GM18517 (cell line): Measurements from ENCODE around the gene OSTM1.

Experiments used
- ATAC-seq: cut with Tn5 transposase; IDR thresholded peaks from one replicate; pipeline ENCODE4 v1.9.1; 2021; ENCODE audit warnings: mild to moderate bottlenecking, moderate library complexity; ENCODE audit not compliant: unreplicated experiment

The OSTM1 gene, protein sequence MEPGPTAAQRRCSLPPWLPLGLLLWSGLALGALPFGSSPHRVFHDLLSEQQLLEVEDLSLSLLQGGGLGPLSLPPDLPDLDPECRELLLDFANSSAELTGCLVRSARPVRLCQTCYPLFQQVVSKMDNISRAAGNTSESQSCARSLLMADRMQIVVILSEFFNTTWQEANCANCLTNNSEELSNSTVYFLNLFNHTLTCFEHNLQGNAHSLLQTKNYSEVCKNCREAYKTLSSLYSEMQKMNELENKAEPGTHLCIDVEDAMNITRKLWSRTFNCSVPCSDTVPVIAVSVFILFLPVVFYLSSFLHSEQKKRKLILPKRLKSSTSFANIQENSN

GRCh38 chr6:108074359-108075144 is at the start of gene OSTM1:
TSS of gene OSTM1 (minus strand) at chr6:108074741. CDS start at chr6:108074651, 90 bp downstream.
- ATAC-seq = peak; percentile 87

DNA sequence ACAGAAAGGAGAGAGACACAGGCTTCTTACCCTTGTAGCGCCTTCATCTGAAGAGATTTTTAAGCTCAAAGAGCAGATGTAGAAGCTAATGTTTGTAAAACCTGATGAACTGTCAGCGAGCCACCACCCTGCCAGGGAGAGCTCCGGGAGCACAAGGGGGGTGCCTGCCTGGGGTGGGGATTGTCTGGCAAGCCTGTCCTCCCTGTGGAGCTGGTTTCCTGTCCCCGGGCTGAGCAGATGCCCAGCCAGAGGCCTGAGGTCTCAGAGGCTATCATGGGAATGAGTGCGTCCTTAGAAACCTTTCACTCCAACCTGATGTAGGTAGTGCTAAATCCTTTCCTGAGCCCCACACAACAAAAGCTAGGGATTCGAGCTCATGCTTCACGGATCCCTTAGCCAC is 49.4 kb upstream of the OSTM1 start:
- ATAC-seq = no peak

DNA sequence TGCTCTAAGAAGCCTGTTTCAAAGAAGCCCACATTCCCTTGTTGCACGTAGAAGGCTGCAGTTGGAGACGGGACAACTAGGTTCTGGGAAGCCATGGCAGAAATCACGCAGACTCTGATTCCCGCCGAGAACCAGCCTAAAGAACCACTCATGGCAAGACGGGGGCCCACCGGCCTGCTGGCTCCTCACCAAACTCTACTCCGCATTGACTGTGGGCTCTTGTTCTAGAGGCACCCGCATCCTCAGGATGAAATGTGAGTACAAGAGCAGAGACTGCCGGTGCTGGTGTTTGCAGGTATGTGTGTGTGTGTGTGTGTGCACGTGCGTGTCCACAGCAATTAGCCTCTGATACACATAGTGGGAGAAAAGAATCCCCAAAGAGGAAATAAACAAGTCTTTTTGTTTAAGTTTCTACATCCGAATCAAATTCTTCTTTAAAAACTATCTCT is 49.0 kb upstream of the OSTM1 start:
- ATAC-seq = no peak

- no peak for ATAC-seq
Measured at GRCh38 chr6:108121612-108122011, 47.1 kb upstream of the OSTM1 start.

- no peak for ATAC-seq
Measured at GRCh38 chr6:108120311-108120710, 45.8 kb upstream of the OSTM1 start.

DNA sequence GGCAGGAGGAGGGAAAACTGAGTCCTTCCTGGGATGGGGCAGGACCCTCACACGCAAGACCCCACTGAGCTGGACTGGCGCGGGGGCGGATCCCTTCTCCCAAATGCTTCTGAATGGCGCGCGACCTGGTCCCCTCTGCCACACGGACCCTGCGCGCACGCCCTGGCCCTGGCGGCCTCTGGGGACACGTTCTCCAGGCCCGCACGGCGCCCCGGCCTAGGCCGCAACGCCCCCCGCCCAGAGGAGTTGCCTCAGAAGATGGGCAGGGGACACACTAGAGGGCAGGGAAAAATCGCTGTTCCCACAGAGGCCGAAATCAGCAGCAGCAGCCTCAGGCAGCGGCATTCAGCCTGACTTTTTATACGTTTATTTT is 45.2 kb upstream of the OSTM1 start:
- ATAC-seq = no peak

DNA sequence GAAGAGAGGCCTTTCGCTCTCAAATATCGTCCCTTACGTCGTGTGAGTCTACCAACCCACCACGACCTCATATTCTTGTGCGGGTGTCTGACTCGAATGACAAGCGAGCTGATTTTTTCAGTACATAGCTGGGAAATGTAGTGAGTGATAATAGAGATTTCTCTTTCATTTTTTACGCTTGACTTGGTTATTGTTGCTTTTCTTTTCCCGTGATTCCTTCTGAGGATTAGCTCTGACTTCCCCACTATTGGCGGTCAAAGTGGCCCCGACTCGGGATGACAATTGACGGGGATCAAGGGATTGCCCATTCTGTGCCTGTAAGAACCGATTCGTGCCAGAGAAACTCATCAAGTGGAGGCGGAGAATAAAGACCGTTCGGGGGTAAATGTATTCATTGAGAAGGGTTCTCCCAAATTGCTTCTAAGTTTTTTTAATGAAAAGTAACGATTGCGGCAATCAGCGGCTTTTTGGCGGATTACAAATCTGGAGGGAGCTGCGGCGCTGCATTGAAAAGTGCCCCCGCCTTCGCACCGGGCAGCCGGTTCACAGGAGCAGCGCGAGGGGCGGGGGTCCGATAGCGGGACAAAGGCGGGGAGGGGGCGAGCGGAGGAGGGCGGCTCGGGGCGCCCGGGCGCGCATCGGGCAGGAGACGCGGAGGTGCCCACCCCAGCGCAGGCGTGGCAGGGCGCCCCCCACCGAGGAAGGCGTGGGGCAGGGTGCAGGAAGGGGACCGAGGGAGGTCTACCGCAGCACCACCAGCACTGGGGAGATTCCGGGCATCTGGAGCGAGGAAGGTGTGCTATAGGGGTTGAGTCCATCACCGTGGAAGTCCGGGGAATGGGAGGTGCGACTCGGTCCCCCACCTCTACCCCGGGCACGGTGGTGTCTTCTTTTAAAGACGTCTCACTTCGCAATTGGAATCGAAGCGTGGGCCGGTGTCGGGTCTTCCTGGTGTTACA is 44.5 kb upstream of the OSTM1 start:
- ATAC-seq = no peak

DNA sequence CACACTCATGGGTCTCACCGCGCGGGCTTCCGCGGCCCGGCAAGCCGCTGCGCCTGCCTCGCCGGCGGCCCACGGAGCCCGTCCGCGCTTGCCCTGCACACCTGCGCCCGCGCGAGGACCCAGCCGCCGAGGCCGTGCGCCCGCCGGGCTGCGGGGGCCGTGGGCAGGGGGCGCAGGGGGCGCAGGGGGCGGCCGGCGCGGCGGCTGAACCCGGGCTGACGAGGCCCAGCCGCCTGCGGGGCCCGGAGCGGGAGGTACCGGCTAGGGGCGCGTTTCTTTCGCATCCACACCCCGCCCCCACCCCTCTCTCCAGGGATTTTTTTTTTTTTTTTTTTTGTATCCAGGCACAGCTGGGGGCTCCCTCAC is 43.8 kb upstream of the OSTM1 start:
- ATAC-seq = no peak

DNA sequence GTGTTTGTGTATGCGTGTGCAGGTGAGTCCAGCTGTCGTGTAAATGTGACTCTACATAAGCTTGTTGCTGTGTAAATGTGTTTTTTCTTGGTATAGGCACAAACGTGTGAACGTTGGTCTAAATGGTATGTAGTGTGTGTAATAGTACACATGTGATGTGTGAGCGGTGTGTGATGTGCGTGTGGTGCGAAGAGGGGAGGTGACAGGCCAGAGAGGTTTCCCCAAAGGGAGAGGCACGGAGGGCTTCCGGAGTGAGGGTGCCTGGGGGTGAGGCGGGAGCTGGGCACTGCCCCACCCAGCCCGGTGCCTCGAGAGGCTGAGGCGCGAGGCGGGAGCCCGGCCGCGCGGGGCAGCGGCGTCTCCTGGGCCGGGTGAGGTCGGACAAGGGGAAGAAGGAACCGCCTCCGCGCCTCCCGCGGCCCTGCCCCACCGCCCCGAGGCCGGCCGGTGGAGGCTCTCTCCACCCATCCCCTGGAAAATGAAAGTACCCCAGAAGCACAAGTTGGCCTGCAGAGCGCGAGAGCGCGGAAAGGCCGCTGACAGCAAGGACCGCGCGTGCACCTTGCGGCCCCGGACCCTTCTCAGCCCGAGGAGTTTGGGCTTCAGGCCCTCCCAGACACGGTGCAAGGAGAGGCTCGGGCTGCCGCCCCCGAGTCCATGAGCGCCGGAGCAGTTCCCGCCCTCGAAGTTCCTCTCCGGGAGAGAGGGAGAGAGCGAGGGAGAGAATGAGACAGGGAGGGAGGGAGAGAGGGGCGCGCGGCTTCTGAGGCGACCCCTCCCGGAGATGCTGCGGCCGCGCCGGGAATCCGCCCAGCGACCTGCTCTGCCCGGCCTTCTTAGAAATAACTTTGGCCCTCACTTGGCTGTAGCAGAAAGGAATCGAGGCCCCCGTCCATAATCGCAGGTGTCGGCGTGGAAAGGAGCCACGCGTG is 43.2 kb upstream of the OSTM1 start:
- no peak for ATAC-seq

GRCh38 chr6:108116546-108117426 is 42.2 kb upstream of the OSTM1 start:
- no peak for ATAC-seq

- ATAC-seq = no peak
Measured at GRCh38 chr6:108115598-108116058, 41.1 kb upstream of the OSTM1 start.

- ATAC-seq = no peak
Measured at GRCh38 chr6:108114841-108115597, 40.5 kb upstream of the OSTM1 start.

GRCh38 chr6:108113557-108114519 is 39.3 kb upstream of the OSTM1 start:
- ATAC-seq = no peak

DNA sequence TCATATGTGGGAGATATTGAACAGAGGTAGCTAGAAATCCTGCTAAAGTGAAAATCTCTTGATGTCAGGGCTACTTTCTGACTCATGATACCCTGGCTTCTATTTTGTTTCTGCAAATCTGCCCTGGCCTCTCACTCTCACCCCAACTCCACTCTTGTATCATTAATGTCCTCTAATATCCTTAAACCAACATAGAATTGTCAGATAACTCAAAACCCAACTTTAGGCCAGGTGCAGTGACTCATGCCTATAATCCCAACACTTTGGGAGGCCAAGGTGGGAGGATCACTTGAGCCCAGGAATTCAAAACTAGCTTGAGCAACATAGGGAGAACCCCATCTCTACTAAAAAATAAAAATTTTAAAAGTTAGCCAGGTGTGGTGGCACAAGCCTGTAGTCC is 33.8 kb upstream of the OSTM1 start:
- ATAC-seq = no peak

DNA sequence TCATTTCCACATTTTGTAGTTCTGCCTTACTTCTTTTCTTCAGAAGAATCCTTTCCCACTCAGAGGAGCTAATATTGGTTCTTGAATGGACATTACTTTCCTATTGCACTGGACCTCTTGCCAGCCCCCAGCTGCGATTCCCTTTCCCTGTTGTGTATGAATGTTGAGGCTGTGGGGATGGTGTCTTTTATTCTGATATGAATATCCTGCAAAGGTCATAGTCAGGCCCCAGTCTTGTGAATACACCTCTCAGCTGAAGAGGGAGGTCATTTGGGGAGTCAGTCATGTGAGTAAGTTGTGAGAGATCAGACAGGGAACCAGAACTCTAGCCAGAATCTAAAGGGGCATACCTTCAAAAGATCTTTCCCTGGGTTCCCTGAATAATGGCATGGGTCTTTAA is 32.6 kb upstream of the OSTM1 start:
- ATAC-seq = no peak

- ATAC-seq = no peak
Measured at GRCh38 chr6:108106694-108107093, 32.2 kb upstream of the OSTM1 start.

- no peak for ATAC-seq
Measured at GRCh38 chr6:108106261-108106660, 31.7 kb upstream of the OSTM1 start.
